HEK293T (cell line): ENCODE results near the gene GORASP1.

ENCODE experiments used
- CTCF ChIA-PET: fragments of 350-600 bp; formaldehyde crosslinking; extraction: SDS; loops from one replicate; lab custom pipeline; 2021; ENCODE audit warnings: antibody characterized with exemption, inconsistent platforms; lab: Yijun Ruan, JAX
- POLR2A ChIA-PET: fragments of 350-600 bp; formaldehyde crosslinking; extraction: SDS; loops from one replicate; lab custom pipeline; 2020; ENCODE audit warnings: antibody characterized with exemption, inconsistent platforms; lab: Yijun Ruan, JAX
- DNase-seq: peaks from one replicate; pipeline ENCODE4 v3.0.0; 2012; ENCODE audit warnings: mixed read lengths; ENCODE audit errors: extremely low spot score
- ARNT ChIP-seq: fragments of 450-650 bp; IDR thresholded peaks from 2 replicates; pipeline ENCODE4 v1.6.1; 2017; ENCODE audit warnings: mild to moderate bottlenecking
- BHLHE40 ChIP-seq: fragments of 450-650 bp; IDR thresholded peaks from 2 replicates; pipeline ENCODE4 v1.6.1; 2016; ENCODE audit warnings: mild to moderate bottlenecking, moderate library complexity, borderline replicate concordance
- CTBP1 ChIP-seq: fragments of 450-650 bp; IDR thresholded peaks from 2 replicates; pipeline ENCODE4 v1.6.1; 2016; ENCODE audit warnings: borderline replicate concordance
- ELF4 ChIP-seq: fragments of 450-650 bp; IDR thresholded peaks from 2 replicates; pipeline ENCODE4 v1.6.1; 2017; ENCODE audit warnings: antibody characterized with exemption
- FOXA1 ChIP-seq: fragments of 450-650 bp; IDR thresholded peaks from 2 replicates; pipeline ENCODE4 v1.6.1; 2016; ENCODE audit warnings: mild to moderate bottlenecking
- FOXK2 ChIP-seq: fragments of 450-650 bp; IDR thresholded peaks from 2 replicates; pipeline ENCODE4 v1.6.1; 2016; ENCODE audit warnings: mild to moderate bottlenecking
- FOXM1 ChIP-seq: fragments of 450-650 bp; IDR thresholded peaks from 2 replicates; pipeline ENCODE4 v1.6.1; 2017; ENCODE audit warnings: mild to moderate bottlenecking, borderline replicate concordance
- HDGF ChIP-seq: fragments of 450-650 bp; IDR thresholded peaks from 2 replicates; pipeline ENCODE4 v1.6.1; 2017; ENCODE audit warnings: antibody characterized with exemption, borderline replicate concordance
- L3MBTL2 ChIP-seq: fragments of 450-650 bp; conservative IDR thresholded peaks from 2 replicates; pipeline ENCODE4 v1.6.1; 2016; ENCODE audit warnings: mild to moderate bottlenecking
- LEF1 ChIP-seq: fragments of 450-650 bp; IDR thresholded peaks from 2 replicates; pipeline ENCODE4 v1.6.1; 2017; ENCODE audit warnings: mild to moderate bottlenecking, borderline replicate concordance
- NFRKB ChIP-seq: fragments of 450-650 bp; IDR thresholded peaks from 2 replicates; pipeline ENCODE4 v1.6.1; 2016; ENCODE audit warnings: mild to moderate bottlenecking, moderate library complexity
- SP1 ChIP-seq: fragments of 450-650 bp; IDR thresholded peaks from 2 replicates; pipeline ENCODE4 v1.6.1; 2017
- SUZ12 ChIP-seq: fragments of 450-650 bp; IDR thresholded peaks from 2 replicates; pipeline ENCODE4 v1.6.1; 2016; ENCODE audit warnings: mild to moderate bottlenecking
- TARDBP ChIP-seq: fragments of 450-650 bp; IDR thresholded peaks from 2 replicates; pipeline ENCODE4 v1.6.1; 2016
- ZNF384 ChIP-seq: fragments of 450-650 bp; IDR thresholded peaks from 2 replicates; pipeline ENCODE4 v1.6.1; 2016
- TF ChIP-seq, protein P1 (sequence below): fragments of 450-650 bp; IDR thresholded peaks from 2 replicates; pipeline ENCODE4 v1.6.1; 2016

The GORASP1 gene

DNA sequence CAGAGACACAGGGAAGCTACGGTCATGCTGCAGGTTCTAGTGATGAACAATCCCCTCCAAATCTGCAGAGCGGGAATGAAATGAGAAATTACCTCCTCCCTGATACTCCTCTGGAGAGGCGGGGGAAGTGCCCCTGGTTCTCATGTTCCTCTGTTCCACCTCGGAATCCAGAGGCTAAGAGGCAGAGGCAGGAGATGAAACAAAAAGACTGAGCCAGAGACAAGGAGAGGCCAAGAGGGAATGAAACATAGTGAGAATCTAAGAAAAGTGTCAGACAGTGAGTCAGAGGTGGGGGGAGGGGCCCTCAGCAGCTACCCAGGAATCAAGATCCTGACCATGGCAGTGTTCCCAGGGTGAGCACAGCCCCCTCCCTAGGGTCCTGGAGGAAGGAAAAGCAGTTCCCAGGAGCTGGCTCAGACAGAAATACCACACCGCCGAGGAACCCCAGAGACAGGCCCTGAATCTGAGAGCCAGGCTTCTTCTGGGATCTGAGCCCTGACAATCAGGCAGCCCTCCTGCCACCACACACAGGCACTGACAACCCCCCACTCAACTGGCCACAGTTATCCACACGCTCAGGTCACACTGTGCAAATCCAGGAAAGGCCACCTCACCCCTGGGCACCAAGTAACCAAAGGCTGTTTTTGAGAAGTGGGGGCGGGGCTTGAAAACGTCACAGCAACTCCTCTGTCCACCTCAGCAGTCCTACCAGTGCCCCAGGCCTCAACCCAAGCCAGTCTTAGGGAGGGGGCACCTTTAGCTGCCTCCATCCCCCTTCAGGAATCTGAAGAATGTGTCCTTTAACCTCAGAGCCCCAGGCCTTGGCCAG is 43.6 kb upstream of the GORASP1 start:
- POLR2A ChIA-PET: interaction anchor here (0.6 to 0.8 kb wide), 2 partner anchors 43 to 256 kb away, joined by 3 read pairs; partner anchors contain the start of genes RPSA and TTC21A
- DNase-seq: no peak
- no peak for TF ChIP-seq ARNT
- TF ChIP-seq ELF4: no peak
- TF ChIP-seq LEF1: no peak
- no peak for TF ChIP-seq CTBP1
- no peak for TF ChIP-seq BHLHE40
- CTCF ChIA-PET: interaction anchor here (1.8 kb wide), 1 partner anchor 137 kb away, joined by 7 read pairs; no protein-coding TSS in a partner anchor

DNA sequence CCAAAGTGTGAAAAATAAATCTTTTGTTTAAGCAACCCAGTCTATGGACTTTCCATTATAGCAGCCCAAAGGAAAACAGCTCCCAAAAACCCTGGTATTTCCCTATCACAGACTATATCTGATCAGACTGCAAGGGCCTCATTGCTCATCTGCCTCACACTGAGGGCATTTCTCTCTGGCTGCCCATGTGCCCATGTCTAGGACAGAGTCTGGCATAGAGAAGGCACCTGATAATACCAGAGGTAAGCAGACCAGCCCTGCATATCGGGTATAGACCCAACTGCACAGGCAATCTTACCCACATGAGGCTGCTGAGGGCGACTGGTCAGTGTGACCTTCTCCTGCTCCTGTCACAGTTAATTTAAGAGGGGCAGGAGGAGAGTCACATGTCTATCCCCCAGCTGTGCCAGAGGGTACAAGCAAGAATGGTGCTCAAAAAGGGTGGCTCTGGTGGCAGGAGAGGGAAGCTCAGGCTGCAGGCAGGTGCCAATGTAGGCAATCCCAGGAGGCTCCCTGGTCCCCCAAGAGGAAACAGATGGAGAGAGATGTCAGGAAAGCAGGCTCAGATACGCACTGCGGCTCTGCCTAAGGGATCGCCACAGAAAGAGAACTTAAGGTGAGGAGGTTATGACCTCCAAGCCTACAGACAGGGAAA is 42.8 kb upstream of the GORASP1 start:
- no peak for TF ChIP-seq FOXM1
- no peak for TF ChIP-seq FOXA1
- TF ChIP-seq SUZ12: no peak
- TF ChIP-seq BHLHE40: no peak
- TF ChIP-seq ARNT: no peak
- TF ChIP-seq HDGF: no peak
- no peak for TF ChIP-seq TARDBP
- TF ChIP-seq NFRKB: no peak
- TF ChIP-seq L3MBTL2: no peak
- no peak for TF ChIP-seq ZNF384
- POLR2A ChIA-PET: interaction anchor here (0.6 to 0.8 kb wide), 2 partner anchors 253 to 256 kb away, joined by 3 read pairs; partner anchors contain the start of gene RPSA
- CTCF ChIA-PET: interaction anchor here (0.7 to 1.8 kb wide), 2 partner anchors 25 to 138 kb away, joined by 3 to 7 read pairs; no protein-coding TSS in a partner anchor
- no peak for DNase-seq

DNA sequence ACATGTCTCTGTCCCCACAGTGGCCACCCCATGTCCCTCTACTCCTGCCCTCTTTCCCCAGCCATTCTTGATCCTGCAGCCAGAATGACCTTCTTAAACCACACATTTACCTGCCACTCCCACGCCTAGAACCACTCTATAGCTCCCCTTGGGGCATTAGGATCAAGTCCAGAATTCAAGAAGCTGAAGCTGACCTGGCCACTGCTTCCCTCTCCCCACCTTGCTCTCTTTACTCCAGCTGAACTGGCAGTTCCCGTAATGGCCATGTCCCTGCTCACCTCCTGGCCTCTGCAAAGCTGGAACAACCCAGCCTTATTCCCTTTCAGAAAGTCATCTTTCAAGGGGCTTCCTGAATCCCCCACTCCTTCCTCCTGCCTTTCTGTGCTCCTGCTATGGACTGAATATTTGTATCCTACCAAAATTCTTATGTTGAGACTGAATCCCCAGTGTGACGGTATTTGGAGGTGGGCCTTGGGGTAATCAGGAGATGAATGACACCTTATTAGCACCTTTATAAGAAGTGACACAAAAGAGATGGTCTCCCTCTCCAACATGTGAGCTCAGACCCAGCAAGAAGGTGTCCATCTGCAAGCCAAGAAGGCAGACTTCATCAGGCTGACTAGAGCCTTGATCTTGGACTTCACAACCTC is 42.2 kb upstream of the GORASP1 start:
- ChIA-PET POLR2A (interaction anchor here (0.8 kb wide), 1 partner anchor 253 kb away, joined by 3 read pairs; no protein-coding TSS in a partner anchor), CTCF (interaction anchor here (0.7 to 1.8 kb wide), 2 partner anchors 25 to 139 kb away, joined by 3 to 7 read pairs; no protein-coding TSS in a partner anchor)
- TF ChIP-seq HDGF (no peak), SUZ12 (no peak), SP1 (no peak), BHLHE40 (no peak), ZNF384 (no peak), TARDBP (no peak), L3MBTL2 (no peak), FOXA1 (no peak), NFRKB (no peak), FOXK2 (no peak)
- TF ChIP-seq, protein P1, sequence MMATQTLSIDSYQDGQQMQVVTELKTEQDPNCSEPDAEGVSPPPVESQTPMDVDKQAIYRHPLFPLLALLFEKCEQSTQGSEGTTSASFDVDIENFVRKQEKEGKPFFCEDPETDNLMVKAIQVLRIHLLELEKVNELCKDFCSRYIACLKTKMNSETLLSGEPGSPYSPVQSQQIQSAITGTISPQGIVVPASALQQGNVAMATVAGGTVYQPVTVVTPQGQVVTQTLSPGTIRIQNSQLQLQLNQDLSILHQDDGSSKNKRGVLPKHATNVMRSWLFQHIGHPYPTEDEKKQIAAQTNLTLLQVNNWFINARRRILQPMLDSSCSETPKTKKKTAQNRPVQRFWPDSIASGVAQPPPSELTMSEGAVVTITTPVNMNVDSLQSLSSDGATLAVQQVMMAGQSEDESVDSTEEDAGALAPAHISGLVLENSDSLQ: no peak
- no peak for DNase-seq

DNA sequence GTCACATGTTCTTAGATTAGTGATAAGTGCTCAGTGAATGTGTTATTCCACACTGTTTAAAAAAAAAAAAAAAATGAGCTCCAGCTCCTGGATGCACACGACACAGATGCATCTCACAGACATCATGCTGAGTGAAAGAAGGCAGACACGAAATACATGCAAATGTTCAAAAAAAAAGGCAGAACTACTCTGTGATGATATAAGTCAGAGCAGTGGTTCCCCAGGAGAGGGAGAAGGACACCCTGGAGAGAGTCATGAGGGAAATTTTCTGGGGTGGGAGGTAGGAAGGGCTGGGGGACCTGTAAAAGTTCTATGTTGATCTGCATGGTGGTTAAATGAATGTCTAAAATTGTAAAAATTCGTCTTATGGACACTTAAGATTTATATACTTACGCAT is 41.6 kb upstream of the GORASP1 start:
- TF ChIP-seq HDGF (no peak), SP1 (no peak), LEF1 (no peak), ZNF384 (no peak), ARNT (no peak), BHLHE40 (no peak), SUZ12 (no peak), TARDBP (no peak)
- TF ChIP-seq, protein P1: no peak
- ChIA-PET POLR2A (no interaction called here), CTCF (interaction anchor here (0.6 kb wide), 1 partner anchor 124 kb away, joined by 3 read pairs; no protein-coding TSS in a partner anchor)
- no peak for DNase-seq

DNA sequence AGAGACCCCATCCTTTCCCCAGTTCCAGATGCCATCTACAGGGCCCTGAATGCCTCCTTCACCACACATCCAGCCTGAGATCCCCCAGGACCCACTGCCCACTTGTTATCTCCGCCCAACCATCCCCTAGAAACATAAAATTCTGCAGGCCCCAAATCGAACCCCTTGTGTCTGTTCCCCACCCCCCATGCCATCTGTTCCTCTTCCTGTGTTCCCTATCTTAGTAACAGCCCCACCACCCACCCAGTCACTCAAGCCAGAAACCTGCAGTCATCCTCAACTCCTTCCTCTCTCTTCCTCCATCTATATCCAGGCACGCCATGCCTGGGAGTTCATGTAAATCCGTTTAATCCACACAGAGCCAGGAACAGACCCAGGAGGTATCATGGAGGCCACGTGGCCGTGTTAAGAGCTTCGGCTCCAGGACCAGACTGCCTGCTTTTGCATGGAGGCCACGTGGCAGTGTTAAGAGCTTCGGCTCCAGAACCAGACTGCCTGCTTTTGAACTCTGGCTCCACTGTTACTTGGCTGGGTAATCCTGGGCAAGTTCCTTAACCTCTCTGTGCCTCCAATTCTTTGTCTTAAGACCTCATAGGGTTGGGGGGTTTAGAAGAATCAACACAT is 41.1 kb upstream of the GORASP1 start:
- no peak for DNase-seq
- TF ChIP-seq TARDBP (no peak), ELF4 (no peak), HDGF (no peak), LEF1 (no peak), FOXM1 (no peak), ARNT (no peak)
- TF ChIP-seq, protein P1: no peak
- ChIA-PET CTCF (interaction anchor here (0.6 kb wide), 1 partner anchor 125 kb away, joined by 3 read pairs; no protein-coding TSS in a partner anchor), POLR2A (no interaction called here)
